Activated T-cell treated with anti-CD3 and anti-CD28 coated beads for 1 hour (primary cell): Measurements from ENCODE around the gene DEFB131B.
"Not testable (repeated sequence)": the region's sequence is repeated elsewhere in the genome, so short reads cannot be mapped to it uniquely, and the experiment has no call there.

ENCODE experiments used
- DNase-seq: peaks from one replicate; pipeline ENCODE4 v3.0.0-alpha.2; 2020; ENCODE audit warnings: low read depth

DEFB131B gene

DNA sequence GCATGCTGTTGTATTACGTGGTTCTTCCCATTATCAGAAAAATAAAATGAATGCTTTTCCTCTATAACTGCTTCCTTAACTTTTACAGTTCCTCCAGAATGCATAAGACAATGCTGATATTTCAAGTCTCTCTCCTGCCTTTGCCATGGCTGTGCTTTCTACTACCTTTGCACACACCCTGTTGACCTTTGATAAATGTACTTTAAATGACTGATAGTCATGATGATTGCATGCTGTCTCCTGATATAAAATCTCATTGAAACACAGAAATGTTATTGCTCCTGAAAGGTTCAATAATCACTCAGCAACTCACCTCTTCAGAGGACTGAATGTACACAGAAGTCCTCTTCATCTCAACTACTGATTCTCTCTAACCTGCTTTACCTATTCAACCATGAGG lies at the start of gene DEFB131B:
TSS of gene DEFB131B (plus strand) at position 395 of the 400 bp plus-strand sequence. CDS start at position 395, 0 bp downstream.
- DNase-seq = not testable (repeated sequence)

GRCh38 chr11:71829247-71829646 lies 49.0 kb upstream of the DEFB131B start:
- DNase-seq = not testable (repeated sequence)

DNA sequence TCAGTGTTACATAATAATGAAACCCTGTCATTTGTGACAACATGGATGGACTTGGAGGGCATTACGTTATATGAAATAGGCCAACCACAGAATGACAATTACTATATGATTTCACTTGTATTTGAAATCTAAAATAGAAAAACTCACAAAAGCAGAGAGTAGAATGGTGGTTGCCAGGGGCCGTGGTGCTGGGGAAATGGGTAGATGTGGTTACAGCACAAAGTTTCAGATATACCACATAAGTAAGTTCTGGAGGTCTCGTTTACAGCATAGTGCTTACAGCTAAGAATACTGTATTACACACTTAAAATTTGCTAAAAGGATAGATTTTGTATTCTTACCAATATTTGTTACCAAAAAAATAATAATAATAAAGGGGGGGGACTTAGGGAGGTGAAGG lies 48.6 kb upstream of the DEFB131B start:
- DNase-seq = not testable (repeated sequence)

DNA sequence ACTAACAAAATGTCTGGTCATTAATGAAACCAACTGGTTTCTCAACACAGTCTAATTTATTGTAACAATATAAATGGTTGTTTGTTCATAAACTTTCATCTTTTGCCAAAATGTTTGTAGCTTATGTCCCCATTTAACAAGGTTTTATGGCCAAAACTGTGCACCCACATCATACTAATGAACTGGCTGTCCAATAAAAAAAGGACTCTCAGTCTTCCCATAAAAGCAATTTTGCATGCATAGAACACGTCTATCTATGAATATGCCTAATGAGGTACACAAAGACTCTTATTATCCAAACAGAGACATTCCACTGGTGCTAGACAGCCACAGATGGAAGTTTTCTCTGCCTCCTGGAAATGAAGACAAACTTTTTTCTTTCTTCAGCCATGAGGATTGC lies 45.4 kb upstream of the DEFB131B start, which contains the start of gene DEFB108B:
TSS of gene DEFB108B (plus strand) at position 390 of the 400 bp plus-strand sequence. CDS start at position 390, 0 bp downstream.
- not testable (repeated sequence) for DNase-seq

DNA sequence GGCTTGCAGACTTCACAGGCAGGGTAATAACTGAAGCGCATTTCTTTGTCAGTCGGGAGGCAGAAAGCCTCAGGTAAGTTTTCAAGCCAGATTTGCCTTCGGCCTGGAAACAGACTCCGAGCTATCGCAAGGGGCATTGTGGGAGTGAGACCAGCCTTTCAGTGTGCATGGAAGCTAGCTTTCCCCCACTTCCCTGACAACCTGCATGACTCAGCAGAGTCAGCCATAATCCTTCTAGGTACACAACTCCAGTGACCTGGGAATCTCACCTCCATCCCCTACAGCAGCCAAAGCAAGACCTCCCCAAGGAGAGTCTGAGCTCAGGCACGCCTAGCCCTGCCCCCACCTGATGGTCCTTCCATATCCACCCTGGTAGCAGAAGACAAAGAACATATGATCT lies 35.5 kb upstream of the DEFB131B start:
- DNase-seq = not testable (repeated sequence)

- not testable (repeated sequence) for DNase-seq
Observed at GRCh38 chr11:71843355-71843754, 34.9 kb upstream of the DEFB131B start.

DNA sequence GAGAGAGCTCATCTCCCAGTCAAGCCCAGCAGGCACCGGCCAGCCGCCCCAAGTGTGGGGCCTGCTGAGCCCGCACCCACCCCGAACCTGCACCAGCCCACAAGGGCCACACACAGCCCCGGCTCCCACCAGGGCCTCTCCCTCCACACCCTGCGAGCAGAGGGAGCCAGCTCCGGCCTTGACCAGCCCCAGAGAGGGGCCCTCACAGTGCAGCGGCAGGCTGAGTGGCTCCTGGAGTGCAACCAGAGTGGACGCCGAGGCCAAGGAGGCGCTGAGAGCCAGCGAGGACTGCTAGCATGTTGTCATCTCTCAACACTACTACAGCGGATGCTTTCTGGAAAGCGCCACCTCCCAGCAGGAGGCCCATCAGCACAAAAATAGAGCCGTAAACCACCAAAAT lies 34.4 kb upstream of the DEFB131B start:
- no peak for DNase-seq

DNA sequence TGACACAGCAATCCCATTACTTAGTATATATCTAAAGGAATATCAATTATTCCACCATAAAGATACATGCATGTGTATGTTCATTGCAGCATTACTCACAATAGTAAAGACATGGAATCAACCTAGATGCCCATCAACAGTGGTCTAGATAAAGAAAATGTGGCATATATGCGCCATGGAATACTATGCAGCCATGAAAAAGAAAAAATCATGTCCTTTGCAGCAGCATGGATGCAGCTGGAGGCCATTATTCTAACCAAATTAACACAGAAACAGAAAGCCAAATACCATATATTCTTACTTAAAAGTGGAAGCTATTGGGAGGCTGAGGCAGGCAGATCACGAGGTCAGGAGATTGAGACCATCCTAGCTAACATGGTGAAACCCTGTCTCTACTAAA lies 24.4 kb upstream of the DEFB131B start:
- DNase-seq = not testable (repeated sequence)

DNA sequence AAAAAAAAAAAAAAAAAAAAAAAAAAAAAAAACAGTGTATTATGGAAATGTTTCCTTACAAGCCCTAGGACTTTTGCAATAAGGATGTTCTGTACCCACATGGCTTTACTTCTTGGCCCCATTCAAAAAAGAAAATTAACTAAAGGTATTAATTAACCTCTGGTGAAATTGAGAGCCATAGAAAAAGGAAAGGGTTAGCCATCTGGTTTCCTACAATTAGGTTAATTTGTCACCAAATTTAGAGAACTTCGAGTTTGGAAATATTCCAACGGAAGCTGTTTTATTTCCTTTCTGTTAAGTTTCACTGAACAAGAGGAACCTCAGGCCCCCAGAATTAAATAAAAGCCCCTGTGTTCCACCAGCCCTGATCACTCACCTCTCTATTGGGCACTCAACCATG lies 22.4 kb upstream of the DEFB131B start:
- not testable (repeated sequence) for DNase-seq

GRCh38 chr11:71860835-71861234 lies 17.4 kb upstream of the DEFB131B start:
- not testable (repeated sequence) for DNase-seq

- not testable (repeated sequence) for DNase-seq
Observed at GRCh38 chr11:71863978-71864627, 14.2 kb upstream of the DEFB131B start.

DNA sequence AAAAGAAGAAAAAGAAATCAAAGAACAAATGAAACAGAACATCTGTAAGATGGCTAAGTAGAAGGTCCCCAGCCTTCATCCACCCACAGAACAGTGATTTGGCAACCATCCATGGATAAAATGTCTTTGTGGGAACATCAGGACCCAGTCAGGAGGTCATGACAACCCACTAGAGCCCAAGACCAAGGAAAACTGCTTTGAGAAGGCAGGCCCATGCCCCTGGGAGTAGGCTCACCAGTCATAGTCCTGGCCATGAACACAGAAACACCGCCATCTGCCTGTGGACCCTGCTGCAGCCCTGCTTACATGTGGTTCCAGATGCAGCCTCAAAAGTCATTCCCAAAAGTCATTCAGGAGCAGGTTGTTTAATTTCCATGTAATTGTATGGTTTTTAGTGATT lies 11.0 kb upstream of the DEFB131B start:
- DNase-seq = not testable (repeated sequence)

DNA sequence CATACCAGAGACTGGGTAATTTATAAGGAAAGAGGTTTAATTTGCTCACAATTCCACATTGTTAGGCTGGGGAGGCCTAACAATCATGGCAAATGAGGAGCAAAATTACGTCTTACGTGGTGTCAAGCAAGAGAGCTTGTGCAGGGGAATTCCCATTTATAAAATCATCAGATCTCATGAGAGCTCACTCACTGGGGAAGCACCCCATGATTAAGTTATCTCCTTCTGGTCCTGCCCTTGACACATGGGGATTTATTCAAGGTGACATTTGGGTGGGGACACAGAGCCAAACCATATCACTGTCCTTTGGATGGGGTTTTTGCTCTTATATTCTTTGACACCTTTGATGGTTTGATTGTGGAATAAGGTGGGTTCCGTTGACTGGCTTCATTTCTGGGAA lies 8.3 kb upstream of the DEFB131B start:
- DNase-seq = not testable (repeated sequence)

DNA sequence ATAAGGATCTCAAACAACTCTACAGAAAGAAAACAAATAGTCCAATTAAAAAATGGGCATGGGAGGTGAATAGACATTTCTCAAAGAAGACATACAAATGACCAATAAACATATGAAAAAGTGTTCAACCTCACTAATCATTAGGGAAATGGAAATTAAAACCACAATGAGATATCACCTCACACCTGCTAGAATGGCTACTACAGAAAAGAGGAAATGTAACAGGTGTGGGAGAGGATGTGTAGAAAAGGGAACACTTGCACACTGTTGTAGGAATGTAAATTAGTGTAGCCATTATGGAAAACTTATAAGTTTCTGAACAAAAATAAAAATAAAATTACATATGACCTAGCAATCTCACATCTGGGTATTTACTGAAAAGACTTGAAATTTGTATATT lies 7.6 kb upstream of the DEFB131B start:
- DNase-seq = not testable (repeated sequence)

GRCh38 chr11:71876262-71876661 lies 2.0 kb upstream of the DEFB131B start:
- DNase-seq = not testable (repeated sequence)

GRCh38 chr11:71885806-71886205 lies 7.6 kb downstream of the DEFB131B start:
- not testable (repeated sequence) for DNase-seq

DNA sequence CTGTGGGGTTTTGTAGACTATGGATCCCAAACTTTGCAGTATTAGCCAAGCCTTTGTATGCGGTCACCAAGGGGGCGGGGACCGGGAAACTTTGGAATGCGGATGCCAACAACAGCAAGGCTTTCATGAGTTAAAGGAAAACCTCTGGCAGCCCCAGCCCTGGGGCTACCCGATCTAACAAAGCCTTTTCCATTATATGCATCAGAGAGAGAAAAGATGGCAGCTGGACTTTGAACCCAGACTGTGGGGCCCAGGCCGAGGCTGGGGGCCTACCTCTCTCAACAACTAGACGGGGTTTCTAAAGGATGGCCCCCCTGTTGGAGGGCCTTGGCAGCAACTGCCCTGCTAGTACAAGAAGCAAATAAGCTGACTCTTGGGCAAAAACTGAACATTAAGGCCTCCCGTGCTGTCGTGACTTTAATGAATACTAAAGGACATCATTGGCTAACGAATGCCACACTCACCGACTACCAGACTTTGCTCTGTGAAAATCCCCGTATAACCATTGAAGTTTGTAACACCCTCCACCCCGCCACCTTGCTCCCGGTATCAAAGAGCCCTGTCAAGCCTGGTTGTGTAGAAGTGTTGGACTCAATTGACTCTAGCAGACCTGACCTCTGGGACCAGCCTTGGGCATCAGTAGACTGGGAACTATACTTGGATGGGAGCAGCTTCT lies 10.2 kb downstream of the DEFB131B start:
- not testable (repeated sequence) for DNase-seq

- not testable (repeated sequence) for DNase-seq
Observed at GRCh38 chr11:71889181-71889872, 11.1 kb downstream of the DEFB131B start.

DNA sequence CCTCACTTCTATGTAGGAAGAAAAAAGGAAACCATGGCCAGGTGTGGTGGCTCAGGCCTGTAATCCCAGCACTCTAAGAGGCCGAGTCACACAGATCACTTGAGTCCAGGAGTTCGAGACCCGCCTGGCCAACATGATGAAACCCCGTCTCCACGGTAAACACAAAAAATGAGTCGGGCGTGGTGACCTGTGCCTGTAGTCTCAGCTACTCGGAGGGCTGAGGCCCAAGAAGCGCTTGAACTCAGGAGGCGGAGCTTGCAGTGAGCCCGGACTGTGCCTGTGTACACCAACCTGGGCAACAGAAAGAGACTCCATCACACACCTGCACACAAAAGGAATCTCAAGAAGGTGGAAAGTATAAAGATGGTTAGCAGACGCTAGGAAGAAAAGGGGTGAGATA lies 17.7 kb downstream of the DEFB131B start:
- no peak for DNase-seq

DNA sequence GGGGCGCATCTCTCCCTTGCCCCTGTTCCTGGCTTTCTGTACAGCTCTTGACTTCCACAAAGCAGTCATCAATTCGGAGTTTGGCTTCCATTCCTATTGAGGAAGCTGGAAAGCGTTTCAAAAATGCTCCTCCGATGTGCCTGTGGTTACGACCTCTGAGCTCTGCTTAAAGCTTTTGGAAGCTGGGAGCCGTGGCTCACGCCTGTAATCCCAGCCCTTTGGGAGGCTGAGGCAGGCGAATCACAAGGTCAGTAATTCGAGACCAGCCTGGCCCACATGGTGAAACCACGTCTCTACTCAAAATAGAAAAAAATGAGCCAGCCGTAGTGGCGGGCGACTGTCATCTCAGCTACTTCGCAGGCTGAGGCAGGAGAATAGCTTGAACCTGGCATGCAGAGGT lies 22.9 kb downstream of the DEFB131B start:
- DNase-seq = not testable (repeated sequence)

GRCh38 chr11:71908218-71908617 lies 30.0 kb downstream of the DEFB131B start:
- no peak for DNase-seq

GRCh38 chr11:71910775-71911174 lies 32.5 kb downstream of the DEFB131B start:
- not testable (repeated sequence) for DNase-seq
